M059J (cell line): ENCODE results near the gene CBLB. TPM values are rescaled to one million over a fixed set of nuclear protein-coding genes. Genes with fewer than 3 reads are reported as not detected.

Experiments used
- DNase-seq: peaks from one replicate; pipeline ENCODE4 v3.0.0-alpha.2; 2012; ENCODE audit warnings: low read depth
- total RNA-seq: library from RNA; depleted of rRNA; stranded (reverse); fragments of >200 nt; shearing (Covaris generic); gene quantifications from 2 replicates; pipeline ENCODE4 v1.2.3, GENCODE V29; 2014

The CBLB gene
- total RNA-seq, 1 experiment from 2014 or later, result 11.4 TPM

GRCh38 chr3:105619651-105620050 lies 249.2 kb downstream of the CBLB start:
- no peak for DNase-seq

DNA sequence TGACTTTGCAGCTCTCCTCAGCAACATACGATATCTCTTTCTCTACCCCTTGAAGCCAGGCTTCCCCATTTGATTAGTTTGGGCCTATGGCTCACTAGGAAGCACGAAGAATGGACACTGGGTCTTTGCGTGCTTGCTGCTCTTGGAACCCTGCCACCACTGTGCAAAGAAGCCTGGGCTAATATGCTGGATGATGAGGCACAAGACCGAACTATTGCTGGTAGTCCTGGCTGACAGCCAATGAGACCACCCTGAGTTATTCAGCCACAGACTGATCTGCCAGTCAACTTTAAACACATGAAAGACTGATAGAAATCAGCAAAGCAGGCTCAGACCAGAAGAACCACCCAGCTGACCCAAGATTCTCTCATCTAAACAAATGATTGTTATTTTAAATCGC lies 250.3 kb downstream of the CBLB start:
- DNase-seq, result no peak

GRCh38 chr3:105616374-105617121 lies 252.3 kb downstream of the CBLB start:
- peak; percentile 5 for DNase-seq

GRCh38 chr3:105615814-105616213 lies 253.0 kb downstream of the CBLB start:
- no peak for DNase-seq

- DNase-seq, result peak; percentile 19
Observed at GRCh38 chr3:105614288-105615030, 254.4 kb downstream of the CBLB start.

DNA sequence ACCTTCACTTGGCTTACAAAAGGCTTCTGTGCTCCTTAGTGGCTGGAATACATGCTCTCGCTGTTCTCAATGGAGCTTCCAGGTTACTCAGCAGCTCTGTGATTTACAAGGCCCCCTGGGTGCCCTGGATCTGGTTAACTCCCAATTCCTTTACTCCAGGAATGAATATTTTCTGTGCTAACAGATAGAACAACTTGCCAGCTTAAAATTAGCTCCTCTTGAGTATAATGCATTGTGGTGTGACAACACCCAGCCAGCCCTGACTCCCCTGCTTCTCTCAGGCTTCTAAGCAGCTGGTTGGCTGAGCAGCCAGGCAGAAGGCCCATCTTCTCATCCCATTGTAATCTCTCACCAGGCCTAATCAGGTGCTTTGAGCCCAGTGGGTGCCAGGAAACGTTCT lies 255.7 kb downstream of the CBLB start:
- no peak for DNase-seq

- DNase-seq, result no peak
Observed at GRCh38 chr3:105611304-105612192, 257.3 kb downstream of the CBLB start.

DNA sequence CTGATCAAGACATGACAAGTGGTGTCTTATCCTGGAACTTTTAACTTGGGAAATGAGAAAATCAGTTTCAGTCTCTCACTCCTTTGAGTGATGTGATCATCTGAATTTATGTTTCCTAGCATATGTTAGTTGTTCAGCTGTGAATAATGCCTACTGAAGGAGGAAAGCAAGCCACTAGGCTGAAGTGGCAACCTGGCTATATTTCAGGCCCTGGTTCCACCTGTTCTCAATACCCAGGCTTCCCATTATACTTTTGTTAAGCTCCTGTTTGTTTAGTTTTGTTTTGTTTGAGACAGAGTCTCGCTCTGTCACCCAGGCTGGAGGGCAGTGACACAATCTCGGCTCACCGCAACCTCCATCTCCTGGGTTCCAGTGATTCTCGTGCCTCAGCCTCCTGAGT lies 258.3 kb downstream of the CBLB start:
- DNase-seq, result no peak

GRCh38 chr3:105608623-105609022 lies 260.2 kb downstream of the CBLB start:
- no peak for DNase-seq

- peak; percentile 80 for DNase-seq
Observed at GRCh38 chr3:105606016-105606415, 262.8 kb downstream of the CBLB start.
